Osteoblast (primary cell): ENCODE measurements around the gene LILRB5. TPM values are rescaled to one million over a fixed set of nuclear protein-coding genes. Genes with fewer than 3 reads are reported as not detected.
"Not testable (repeated sequence)": the region's sequence is repeated elsewhere in the genome, so short reads cannot be mapped to it uniquely, and the experiment has no call there.

ENCODE experiments used
- DNase-seq: peaks from one replicate; pipeline ENCODE4 v3.0.0; 2011; ENCODE audit warnings: low spot score, mixed read lengths; ENCODE audit not compliant: insufficient read length; ENCODE audit errors: missing footprints
- H2AFZ ChIP-seq: 2 replicates; pipeline ENCODE4 v1.6.0; 2011; ENCODE audit warnings: mild to moderate bottlenecking, low read length
- H3K27ac ChIP-seq: 2 replicates; pipeline ENCODE4 v1.5.1; 2011; ENCODE audit warnings: mild to moderate bottlenecking, low read depth, low read length, moderate library complexity
- H3K27me3 ChIP-seq: 2 replicates; pipeline ENCODE4 v1.6.0; 2012; ENCODE audit warnings: mild to moderate bottlenecking, control low read depth, inconsistent platforms, low read length, moderate library complexity; ENCODE audit not compliant: insufficient read depth
- H3K36me3 ChIP-seq: 2 replicates; pipeline ENCODE4 v1.5.1; 2011; ENCODE audit warnings: mild to moderate bottlenecking, low read length, control low read depth, moderate library complexity; ENCODE audit not compliant: insufficient read depth
- H3K4me1 ChIP-seq: 2 replicates; pipeline ENCODE4 v1.5.1; 2011; ENCODE audit warnings: mild to moderate bottlenecking, low read length, control low read depth, moderate library complexity; ENCODE audit not compliant: insufficient read depth
- H3K4me2 ChIP-seq: 2 replicates; pipeline ENCODE4 v1.6.0; 2011; ENCODE audit warnings: mild to moderate bottlenecking, low read length; ENCODE audit not compliant: insufficient read depth
- H3K4me3 ChIP-seq: fragments of 200-600 bp; sonication (generic); 3 replicates; pipeline ENCODE4 v1.5.1; 2012; ENCODE audit warnings: mild to moderate bottlenecking, low read length, inconsistent platforms; ENCODE audit not compliant: insufficient read depth
- H3K79me2 ChIP-seq: 2 replicates; pipeline ENCODE4 v1.6.0; 2012; ENCODE audit warnings: mild to moderate bottlenecking, low read length, control low read depth, inconsistent platforms; ENCODE audit not compliant: insufficient read depth
- H3K9me3 ChIP-seq: 2 replicates; pipeline ENCODE4 v1.5.1; 2011; ENCODE audit warnings: low read depth, low read length, control low read depth
- H4K20me1 ChIP-seq: 2 replicates; pipeline ENCODE4 v1.6.0; 2012; ENCODE audit warnings: mild to moderate bottlenecking, low read length, control low read depth; ENCODE audit not compliant: insufficient read depth
- CTCF ChIP-seq: IDR thresholded peaks from 2 replicates; pipeline ENCODE4 v1.5.1; 2011; ENCODE audit warnings: mild to moderate bottlenecking, low read depth, low read length, moderate library complexity; ENCODE audit errors: extremely low read depth
- total RNA-seq: library from RNA; depleted of rRNA; stranded (reverse); fragments of >200 nt; gene quantifications from 2 replicates; pipeline ENCODE4 v1.2.3, GENCODE V29; 2012

The LILRB5 gene
- total RNA-seq, 1 donor: not detected

- Histone ChIP-seq H3K79me2 (no peaks in the 10 kb centered on the region), H3K36me3 (no peaks in the 10 kb centered on the region), H3K27ac (no peak overlapping the region), H3K4me1 (no peaks in the 10 kb centered on the region), H4K20me1 (no peaks in the 10 kb centered on the region), H3K4me2 (no peak overlapping the region), H3K27me3 (no peaks in the 10 kb centered on the region), H3K9me3 (no peaks in the 10 kb centered on the region), H2AFZ (no peak overlapping the region), H3K4me3 (no peak overlapping the region)
- no peak for TF ChIP-seq CTCF
- DNase-seq: no peak
Observed at GRCh38 chr19:54275951-54276350, 18.9 kb upstream of the LILRB5 start.

GRCh38 chr19:54274516-54274915, 17.4 kb upstream of the LILRB5 start:
- H3K4me2 ChIP-seq, DNase-seq, H3K4me3 ChIP-seq, H3K4me1 ChIP-seq, H3K36me3 ChIP-seq, H3K27ac ChIP-seq, H2AFZ ChIP-seq, H3K79me2 ChIP-seq, H3K27me3 ChIP-seq, H3K9me3 ChIP-seq, H4K20me1 ChIP-seq: not testable (repeated sequence)

GRCh38 chr19:54273821-54274220, 16.7 kb upstream of the LILRB5 start:
- H3K4me2 ChIP-seq: no peak overlapping the region
- no peaks in the 10 kb centered on the region for H4K20me1 ChIP-seq
- H3K4me3 ChIP-seq: no peak overlapping the region
- no peak for TF ChIP-seq CTCF
- peak; percentile 51 for DNase-seq
- no peaks in the 10 kb centered on the region for H3K4me1 ChIP-seq
- no peaks in the 10 kb centered on the region for H3K36me3 ChIP-seq
- no peak overlapping the region for H3K27ac ChIP-seq
- peaks cover 10% of the 10 kb centered on the region for H3K27me3 ChIP-seq
- H2AFZ ChIP-seq: no peak overlapping the region
- H3K9me3 ChIP-seq: no peaks in the 10 kb centered on the region
- H3K79me2 ChIP-seq: no peaks in the 10 kb centered on the region

GRCh38 chr19:54272181-54272580, 15.1 kb upstream of the LILRB5 start:
- not testable (repeated sequence) for H3K27ac ChIP-seq, H2AFZ ChIP-seq, H3K79me2 ChIP-seq, H3K4me2 ChIP-seq, H3K36me3 ChIP-seq, H3K4me1 ChIP-seq, DNase-seq, H3K4me3 ChIP-seq, H4K20me1 ChIP-seq, H3K9me3 ChIP-seq
- peaks cover 16% of the 10 kb centered on the region for H3K27me3 ChIP-seq

GRCh38 chr19:54271587-54271986, 14.5 kb upstream of the LILRB5 start:
- peaks cover 16% of the 10 kb centered on the region for H3K27me3 ChIP-seq

More at GRCh38 chr19:54271587-54271986, 14.5 kb upstream of the LILRB5 start:
- not testable (repeated sequence) for DNase-seq, H3K9me3 ChIP-seq, H4K20me1 ChIP-seq, H3K4me2 ChIP-seq, H3K27ac ChIP-seq, H3K36me3 ChIP-seq, H2AFZ ChIP-seq, H3K4me3 ChIP-seq, H3K79me2 ChIP-seq, H3K4me1 ChIP-seq
